ENCODE results near the gene ODAD3.
"Not testable (repeated sequence)": the region's sequence is repeated elsewhere in the genome, so short reads cannot be mapped to it uniquely, and the experiment has no call there.

The ODAD3 gene

DNA sequence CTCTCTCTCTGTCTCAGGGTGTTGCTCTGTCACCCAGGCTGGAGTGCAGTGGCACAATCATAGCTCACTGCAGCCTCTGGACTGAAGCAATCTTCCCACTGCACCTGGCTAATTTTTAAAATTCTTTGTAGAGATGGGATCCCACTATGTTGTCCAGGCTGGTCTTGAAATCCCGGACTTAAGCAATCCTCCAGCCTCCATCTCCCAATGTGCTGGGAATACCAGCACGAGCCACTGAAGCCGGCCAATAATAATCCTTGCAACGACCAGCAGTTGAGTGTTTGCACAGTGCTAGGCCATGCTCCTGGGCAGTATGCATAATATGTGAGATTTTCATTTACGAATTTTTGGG lies 50.2 kb downstream of the ODAD3 start:
- in situ Hi-C loops (cut with HindIII; ENCODE audit: low pct_ligation_motif_present, low pct_unique_long_range_greater_than_20kb, low sequenced_read_pairs), result no loop called here
- no peak for DNase-seq

DNA sequence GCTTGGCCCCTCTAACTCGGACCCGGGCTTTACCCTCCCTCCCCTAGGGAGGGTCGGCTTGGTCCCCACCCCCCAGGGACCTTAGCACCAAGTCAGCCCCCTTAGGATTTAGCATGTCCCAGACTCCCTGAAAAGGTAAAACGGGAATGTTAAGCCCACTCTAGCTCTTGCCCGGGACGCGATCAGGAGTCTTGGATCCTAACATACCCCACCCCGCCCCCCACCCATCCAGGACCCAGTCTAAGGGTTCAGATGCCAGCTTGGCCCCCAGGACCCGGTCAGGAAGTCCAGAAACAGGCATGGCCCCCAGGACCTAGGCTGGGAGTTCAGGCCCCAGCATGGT lies 51.2 kb downstream of the ODAD3 start:
- in situ Hi-C loops (cut with HindIII; ENCODE audit: low pct_ligation_motif_present, low pct_unique_long_range_greater_than_20kb, low sequenced_read_pairs), result no loop called here
- no peak for DNase-seq

DNA sequence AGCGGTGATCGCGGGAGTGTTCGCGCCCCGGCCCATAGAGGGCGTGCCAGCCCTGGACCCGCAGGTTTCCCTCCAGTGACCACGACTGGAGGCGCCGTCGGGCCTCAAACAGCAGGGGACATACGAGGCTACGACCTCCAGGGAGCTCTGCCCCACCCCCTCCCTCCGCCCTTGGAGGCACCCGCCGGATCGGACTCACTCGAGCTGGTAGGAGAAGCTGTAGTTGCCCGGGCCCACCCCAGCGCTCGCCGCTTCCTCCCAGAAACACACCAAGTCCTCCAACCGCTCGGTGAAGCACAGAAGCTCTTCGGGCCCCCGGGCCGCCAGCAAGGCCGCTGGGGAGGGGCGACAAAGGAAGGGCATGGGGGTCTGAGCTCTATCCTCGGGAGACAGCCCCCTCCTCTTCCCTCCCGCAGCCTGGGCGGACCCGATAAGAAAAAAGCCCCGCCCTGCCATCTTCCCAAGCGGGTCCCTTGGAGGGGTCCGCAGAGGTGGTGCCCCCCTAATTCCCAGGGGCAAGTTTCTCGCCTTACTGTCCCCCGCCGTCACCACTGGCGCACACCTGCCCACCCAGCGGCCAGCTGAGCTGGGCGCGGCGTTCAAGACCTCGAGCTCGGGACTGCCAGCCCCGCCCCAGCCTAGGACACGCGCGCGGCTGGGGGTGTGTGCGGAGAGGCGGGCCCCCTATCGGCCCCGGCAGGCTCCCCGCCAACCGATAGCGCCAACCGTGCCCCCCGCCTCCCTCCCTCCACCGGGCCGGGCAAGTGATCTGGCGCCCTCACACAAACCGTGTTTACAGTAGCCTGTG lies 51.8 kb downstream of the ODAD3 start:
- in situ Hi-C loops (cut with HindIII; ENCODE audit: low pct_ligation_motif_present, low pct_unique_long_range_greater_than_20kb, low sequenced_read_pairs), result no loop called here
- peak; percentile 39 for DNase-seq

DNA sequence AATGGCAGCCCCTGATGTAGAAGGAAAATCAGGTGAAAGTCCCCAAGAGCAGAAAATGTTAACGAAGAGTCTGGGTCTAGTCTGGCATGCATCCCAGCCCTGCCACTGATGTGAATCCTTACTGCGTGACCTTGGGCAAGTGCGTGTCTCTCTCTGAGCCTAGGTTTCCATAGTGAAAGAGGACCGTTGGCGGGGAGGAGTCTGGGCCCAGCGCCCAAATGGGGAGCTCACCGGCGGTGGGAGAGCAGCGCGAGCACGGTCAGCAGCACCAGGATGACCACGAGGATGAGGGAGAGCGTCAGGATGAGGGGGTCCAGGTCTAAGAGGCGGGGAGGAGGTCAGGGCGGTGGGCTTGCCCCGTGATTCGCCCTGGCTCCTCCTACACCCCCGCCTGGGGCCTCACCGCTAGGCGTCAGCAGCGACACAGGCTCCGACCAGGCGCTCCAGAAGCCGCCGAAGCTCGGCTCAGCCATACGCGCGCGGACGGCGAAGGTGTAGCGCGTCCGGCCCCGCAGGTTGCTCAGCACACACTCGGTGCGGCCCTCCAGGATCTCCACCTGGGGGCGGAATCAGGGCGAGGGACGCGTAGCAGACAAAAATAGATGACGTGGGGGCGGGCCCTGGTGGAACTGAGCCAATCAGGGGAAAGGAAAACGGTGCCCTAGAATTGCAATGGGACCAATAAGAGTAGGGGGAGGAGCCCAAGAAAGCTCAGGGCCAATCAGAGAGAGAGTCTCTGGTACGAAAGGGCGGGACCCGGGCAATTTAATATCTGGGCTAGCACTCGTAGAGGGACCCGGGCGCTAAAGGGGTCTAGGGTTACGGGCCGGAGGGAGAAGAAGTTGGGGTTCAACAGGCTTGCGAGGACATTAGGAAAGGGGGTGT lies 54.0 kb downstream of the ODAD3 start:
- DNase-seq, result peak; percentile 94
- in situ Hi-C loops (cut with HindIII; ENCODE audit: low pct_ligation_motif_present, low pct_unique_long_range_greater_than_20kb, low sequenced_read_pairs), result no loop called here

- DNase-seq, result no peak
- in situ Hi-C loops (cut with HindIII; ENCODE audit: low pct_ligation_motif_present, low pct_unique_long_range_greater_than_20kb, low sequenced_read_pairs), result no loop called here
These were observed 55.0 kb downstream of the ODAD3 start for GRCh38 chr19:11379857-11380350.

- DNase-seq; in situ Hi-C loops (cut with HindIII; ENCODE audit: low pct_ligation_motif_present, low pct_unique_long_range_greater_than_20kb, low sequenced_read_pairs): not testable (repeated sequence)
These were observed 55.6 kb downstream of the ODAD3 start for GRCh38 chr19:11379269-11379845.

DNA sequence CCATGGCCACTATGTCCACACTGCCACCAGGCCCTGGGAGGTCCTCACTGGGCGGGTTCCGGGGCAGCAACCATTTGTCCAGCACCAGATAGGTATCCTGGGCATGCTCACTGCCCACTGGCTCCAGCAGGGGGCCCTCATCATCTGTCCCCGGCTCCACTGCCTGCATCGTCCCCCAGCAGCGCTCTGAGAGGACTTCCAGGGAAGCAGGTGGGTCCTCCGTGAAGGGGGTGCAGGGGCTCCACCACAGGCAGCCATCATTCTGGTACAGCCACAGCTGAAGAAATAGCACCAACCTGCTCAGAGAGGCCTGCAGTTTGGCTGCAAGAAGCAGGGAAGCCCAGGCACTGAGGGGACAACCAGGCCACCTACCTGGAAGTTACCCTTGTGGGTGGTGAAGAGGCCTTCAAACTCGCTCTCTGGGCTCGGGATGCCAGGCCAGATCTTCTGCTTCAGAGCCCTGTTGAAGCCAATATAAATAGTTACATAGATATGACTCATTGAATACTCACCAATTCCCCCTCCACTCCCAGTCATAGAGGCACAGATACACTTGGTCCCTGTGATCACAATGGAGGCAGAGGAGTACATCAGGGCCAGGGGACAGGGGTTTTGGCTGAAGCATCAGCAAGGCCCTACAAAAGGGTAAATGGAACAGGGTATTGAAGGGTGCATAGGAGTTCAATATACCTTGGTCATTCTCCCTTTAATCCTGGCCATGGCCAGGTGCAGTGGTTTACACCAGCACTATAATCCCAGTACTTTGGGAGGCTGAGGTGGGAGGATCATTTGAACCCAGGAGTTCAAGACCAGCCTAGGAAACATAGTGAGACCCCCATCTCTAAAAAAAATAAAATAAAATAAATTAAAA lies 56.4 kb downstream of the ODAD3 start:
- in situ Hi-C loops (cut with HindIII; ENCODE audit: low pct_ligation_motif_present, low pct_unique_long_range_greater_than_20kb, low sequenced_read_pairs), result no loop called here
- DNase-seq, result peak; percentile 69

- in situ Hi-C loops (cut with HindIII; ENCODE audit: low pct_ligation_motif_present, low pct_unique_long_range_greater_than_20kb, low sequenced_read_pairs), result no loop called here
- no peak for DNase-seq
These were observed 57.2 kb downstream of the ODAD3 start for GRCh38 chr19:11377756-11378155.

DNA sequence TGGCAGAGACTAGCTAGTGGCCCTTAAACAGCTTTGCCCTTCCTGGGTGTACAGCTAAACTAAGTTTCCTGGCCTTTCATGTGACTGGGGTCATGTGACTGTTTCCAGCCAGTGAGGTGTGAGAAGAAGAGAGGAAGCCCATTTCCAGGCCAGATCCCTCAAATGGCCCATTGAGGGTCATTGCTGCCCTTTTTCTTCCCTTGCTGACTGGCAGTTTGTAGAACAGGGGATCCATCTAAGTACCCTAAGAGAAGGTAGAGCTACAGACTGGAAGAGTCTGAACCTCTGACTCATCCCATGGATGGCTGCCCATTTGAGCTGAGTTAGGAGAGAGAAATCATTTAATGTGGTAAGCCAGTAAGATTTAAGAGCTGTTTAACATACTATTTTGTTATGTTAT lies 57.7 kb downstream of the ODAD3 start:
- peak; percentile 79 for DNase-seq
- in situ Hi-C loops (cut with HindIII; ENCODE audit: low pct_ligation_motif_present, low pct_unique_long_range_greater_than_20kb, low sequenced_read_pairs), result no loop called here

DNA sequence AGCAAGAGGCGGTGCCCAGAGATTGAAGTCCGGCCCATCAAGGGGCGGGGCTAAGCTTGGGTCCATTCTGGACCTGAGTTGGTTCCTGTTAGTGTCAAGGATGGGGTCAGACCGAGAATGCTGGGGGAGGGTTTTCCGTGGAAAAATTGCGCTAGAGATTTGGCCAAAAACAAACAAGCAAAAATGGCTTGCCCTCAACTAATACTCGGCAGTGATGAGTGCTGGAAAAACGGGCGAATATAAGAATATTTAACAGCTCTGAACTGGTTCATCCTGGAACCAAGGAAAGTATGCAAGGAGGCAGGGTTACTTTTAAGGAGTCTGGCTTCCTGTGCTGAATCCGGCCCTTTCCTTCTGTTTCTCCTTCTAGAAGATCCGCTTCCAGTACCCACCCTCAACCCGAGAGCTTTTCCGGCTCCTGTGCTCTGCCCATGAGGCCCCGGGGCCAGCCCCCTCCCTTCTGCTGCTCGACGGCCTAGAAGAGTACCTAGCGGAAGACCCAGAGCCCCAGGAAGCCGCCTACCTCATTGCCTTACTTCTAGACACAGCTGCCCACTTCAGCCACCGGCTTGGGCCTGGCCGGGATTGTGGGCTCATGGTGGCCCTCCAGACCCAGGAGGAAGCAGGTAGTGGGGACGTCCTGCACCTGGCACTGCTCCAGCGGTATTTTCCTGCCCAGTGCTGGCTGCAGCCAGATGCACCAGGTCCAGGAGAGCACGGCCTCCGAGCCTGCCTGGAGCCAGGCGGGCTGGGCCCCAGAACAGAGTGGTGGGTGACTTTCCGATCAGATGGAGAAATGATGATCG lies 59.6 kb downstream of the ODAD3 start:
- in situ Hi-C loops (cut with HindIII; ENCODE audit: low pct_ligation_motif_present, low pct_unique_long_range_greater_than_20kb, low sequenced_read_pairs), result no loop called here

GRCh38 chr19:11374433-11375142 lies 60.3 kb downstream of the ODAD3 start, which contains the start of gene SWSAP1:
Gene SWSAP1 (plus strand): TSS chr19:11374666. CDS start chr19:11374681, 15 bp downstream.
- DNase-seq, result peak; percentile 98
- in situ Hi-C loops (cut with HindIII; ENCODE audit: low pct_ligation_motif_present, low pct_unique_long_range_greater_than_20kb, low sequenced_read_pairs), result no loop called here

More for the DNA sequence above, 59.6 kb downstream of the ODAD3 start:
- DNase-seq, result peak; percentile 47

GRCh38 chr19:11373885-11374432 lies 61.0 kb downstream of the ODAD3 start:
- no peak for DNase-seq
- in situ Hi-C loops (cut with HindIII; ENCODE audit: low pct_ligation_motif_present, low pct_unique_long_range_greater_than_20kb, low sequenced_read_pairs), result no loop called here

DNA sequence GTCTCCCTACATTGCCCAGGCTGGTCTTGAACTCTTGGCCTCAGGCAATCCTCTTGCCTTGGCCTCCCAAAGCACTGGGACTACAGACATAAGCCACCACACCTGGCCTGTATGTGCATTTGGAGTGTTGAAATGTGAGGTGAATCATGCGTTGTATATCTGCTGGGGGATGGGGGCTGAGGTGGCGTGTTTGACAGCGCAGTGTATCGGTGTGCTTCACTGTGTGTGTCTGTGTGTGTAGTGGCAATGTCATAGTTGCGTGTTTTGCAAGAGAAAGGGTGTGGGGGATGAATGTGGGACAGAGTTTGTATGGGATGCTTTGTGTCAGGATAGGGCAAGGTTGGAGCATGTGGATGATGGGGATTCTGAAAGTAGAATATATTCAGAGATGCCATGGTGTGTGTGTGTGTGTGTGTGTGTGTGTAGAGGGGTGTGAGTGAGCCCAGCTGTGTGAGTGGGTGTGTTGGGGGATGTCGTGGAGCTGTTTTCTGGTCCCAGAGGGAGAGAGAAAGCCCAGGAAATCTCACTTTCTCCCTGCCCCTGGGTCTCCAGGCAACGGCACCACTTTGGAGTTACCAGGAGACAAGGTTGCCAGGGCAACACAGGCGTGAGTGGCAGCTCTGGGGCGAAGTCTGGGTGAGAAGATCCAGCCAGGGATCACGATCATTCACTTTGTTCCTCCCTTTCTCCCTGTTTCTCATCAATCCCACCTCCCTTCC lies 61.6 kb downstream of the ODAD3 start:
- in situ Hi-C loops (cut with HindIII; ENCODE audit: low pct_ligation_motif_present, low pct_unique_long_range_greater_than_20kb, low sequenced_read_pairs), result no loop called here
- no peak for DNase-seq

DNA sequence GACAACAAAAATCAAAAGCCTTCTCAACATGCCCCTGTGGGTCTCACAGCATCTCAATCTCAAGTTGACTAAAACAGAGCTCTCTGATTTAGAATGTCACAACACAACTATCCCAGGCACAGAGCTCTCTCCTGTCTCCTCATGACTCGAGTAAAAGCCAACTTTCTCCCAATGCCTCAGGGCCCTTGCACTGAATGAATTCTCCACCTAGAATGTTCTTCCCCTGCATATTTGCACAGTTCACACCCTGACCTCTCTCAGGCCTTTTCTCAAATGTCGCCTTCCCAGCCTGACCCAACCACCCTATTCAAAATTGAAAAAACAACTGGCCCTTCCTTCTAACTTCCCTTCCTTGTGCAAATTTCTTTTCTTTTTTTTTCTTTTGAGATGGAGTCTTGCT lies 64.2 kb downstream of the ODAD3 start:
- no peak for DNase-seq
- in situ Hi-C loops (cut with HindIII; ENCODE audit: low pct_ligation_motif_present, low pct_unique_long_range_greater_than_20kb, low sequenced_read_pairs), result no loop called here
